Left ventricle myocardium inferior (tissue), 1 donor: Measurements from ENCODE around the gene SH3RF1. TPM values are rescaled to one million over a fixed set of nuclear protein-coding genes. Genes with fewer than 3 reads are reported as not detected.

Experiments used
- DNase-seq: peaks from one replicate; pipeline ENCODE4 v3.0.0-alpha.2; 2020
- H3K27ac ChIP-seq: fragments of 200-600 bp; replicated peaks from 2 replicates; pipeline ENCODE4 v1.8.0; 2021
- H3K27me3 ChIP-seq: fragments of 200-600 bp; 2 replicates; pipeline ENCODE4 v1.8.0; 2021; ENCODE audit warnings: low read depth
- H3K36me3 ChIP-seq: fragments of 200-600 bp; 2 replicates; pipeline ENCODE4 v1.8.0; 2021
- H3K4me1 ChIP-seq: fragments of 200-600 bp; 2 replicates; pipeline ENCODE4 v1.8.0; 2021
- H3K4me3 ChIP-seq: fragments of 200-600 bp; 2 replicates; pipeline ENCODE4 v1.8.0; 2021; ENCODE audit warnings: mild to moderate bottlenecking, moderate library complexity
- H3K9me3 ChIP-seq: fragments of 200-600 bp; replicated peaks from 2 replicates; pipeline ENCODE4 v1.8.0; 2021
- intact Hi-C: fragments of 100-400 bp; cut with micrococcal nuclease; formaldehyde crosslinking; loops from one replicate; pipeline ENCODE4 v1.11.0; 2022
- total RNA-seq: library from RNA; stranded (reverse); fragmentation: NEBNext Ultra II Directional; extraction: Animal tissue kit (Norgen Biotek cat#: 25700); gene quantifications from one replicate; pipeline ENCODE4 v1.2.1, GENCODE V29; 2021
- TF ChIP-seq, protein P1 (sequence below): fragments of 200-600 bp; IDR thresholded peaks from 2 replicates; pipeline ENCODE4 v1.8.0; 2021; ENCODE audit warnings: antibody characterized with exemption, mild to moderate bottlenecking, borderline replicate concordance
- donor health status: DM: no; HTN: yes; CAD: no; lungs with severe emphysema.

SH3RF1 gene
- total RNA-seq, 1 donor from 2014 or later, result 8.8 TPM

DNA sequence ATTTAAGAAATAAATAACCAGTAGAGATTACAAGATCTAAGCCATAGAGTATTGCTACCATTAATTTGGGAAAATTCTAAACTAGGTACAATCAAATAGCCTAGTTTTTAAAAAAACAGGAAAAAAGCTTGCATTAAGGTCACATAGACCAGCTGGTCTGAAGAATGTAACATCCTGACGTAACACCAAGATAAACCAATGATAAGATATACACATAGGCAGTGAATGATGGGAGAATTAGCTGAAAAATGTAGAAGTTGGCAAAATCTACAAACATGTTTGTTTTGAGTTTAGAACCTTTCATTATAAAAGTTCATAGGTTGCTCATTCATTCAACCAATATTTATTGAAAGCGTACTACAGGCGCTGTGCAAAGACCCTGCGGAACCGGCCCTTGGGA lies 120.0 kb downstream of the SH3RF1 start:
- Histone ChIP-seq H3K9me3 (no peaks in the 10 kb centered on the region), H3K36me3 (peaks cover 19% of the 10 kb centered on the region), H3K4me1 (peaks cover 6% of the 10 kb centered on the region), H3K4me3 (no peak overlapping the region), H3K27ac (no peak overlapping the region), H3K27me3 (no peaks in the 10 kb centered on the region)
- intact Hi-C loops, result no loop called here
- TF ChIP-seq, protein P1, sequence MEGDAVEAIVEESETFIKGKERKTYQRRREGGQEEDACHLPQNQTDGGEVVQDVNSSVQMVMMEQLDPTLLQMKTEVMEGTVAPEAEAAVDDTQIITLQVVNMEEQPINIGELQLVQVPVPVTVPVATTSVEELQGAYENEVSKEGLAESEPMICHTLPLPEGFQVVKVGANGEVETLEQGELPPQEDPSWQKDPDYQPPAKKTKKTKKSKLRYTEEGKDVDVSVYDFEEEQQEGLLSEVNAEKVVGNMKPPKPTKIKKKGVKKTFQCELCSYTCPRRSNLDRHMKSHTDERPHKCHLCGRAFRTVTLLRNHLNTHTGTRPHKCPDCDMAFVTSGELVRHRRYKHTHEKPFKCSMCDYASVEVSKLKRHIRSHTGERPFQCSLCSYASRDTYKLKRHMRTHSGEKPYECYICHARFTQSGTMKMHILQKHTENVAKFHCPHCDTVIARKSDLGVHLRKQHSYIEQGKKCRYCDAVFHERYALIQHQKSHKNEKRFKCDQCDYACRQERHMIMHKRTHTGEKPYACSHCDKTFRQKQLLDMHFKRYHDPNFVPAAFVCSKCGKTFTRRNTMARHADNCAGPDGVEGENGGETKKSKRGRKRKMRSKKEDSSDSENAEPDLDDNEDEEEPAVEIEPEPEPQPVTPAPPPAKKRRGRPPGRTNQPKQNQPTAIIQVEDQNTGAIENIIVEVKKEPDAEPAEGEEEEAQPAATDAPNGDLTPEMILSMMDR, result no peak
- DNase-seq, result no peak

DNA sequence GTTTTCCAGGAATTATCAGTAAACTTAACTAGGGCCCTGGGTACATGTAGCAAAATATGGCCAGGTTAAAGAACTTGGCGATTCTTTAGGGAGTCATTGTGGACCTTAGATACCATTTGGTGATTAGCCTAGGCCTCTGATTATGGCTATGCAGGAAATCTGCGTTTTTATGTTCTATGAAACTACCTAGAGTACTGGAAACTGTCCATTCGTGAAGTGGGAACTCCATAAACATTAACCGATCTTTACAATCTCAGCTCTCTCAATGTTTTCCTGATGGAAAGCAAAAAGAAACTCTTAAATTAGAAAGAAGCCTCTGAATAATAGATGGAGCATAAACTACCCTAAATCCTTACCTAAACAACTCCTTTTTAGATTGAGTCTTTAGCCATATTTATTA lies 121.9 kb downstream of the SH3RF1 start:
- TF ChIP-seq, protein P1, result no peak
- H3K27ac ChIP-seq, result peak overlapping the region; percentile 45
- no peak for DNase-seq
- H3K36me3 ChIP-seq, result peaks cover 3% of the 10 kb centered on the region
- H3K4me3 ChIP-seq, result no peak overlapping the region
- H3K4me1 ChIP-seq, result peaks cover 6% of the 10 kb centered on the region
- intact Hi-C loops, result no loop called here
- H3K9me3 ChIP-seq, result no peaks in the 10 kb centered on the region
- H3K27me3 ChIP-seq, result no peaks in the 10 kb centered on the region

DNA sequence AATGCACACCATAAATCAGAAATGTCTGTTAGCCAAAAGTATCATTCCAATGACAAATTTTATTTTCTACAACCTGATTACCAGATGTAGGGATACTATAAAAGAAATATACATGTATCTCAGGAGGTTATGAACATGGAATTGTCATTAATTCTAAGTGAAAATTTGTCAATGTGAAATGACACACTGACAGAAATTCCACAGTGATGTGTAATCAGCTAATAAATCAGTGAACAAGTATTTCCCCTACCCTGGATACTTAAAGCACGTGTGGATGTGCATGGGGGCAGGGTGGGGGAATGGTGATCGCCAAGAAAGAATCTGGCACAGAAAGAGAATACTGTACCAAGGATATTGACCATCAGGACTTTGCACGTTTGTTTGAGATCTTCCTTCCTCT lies 123.6 kb downstream of the SH3RF1 start:
- no peak for DNase-seq
- Histone ChIP-seq H3K4me3 (no peak overlapping the region), H3K27me3 (no peaks in the 10 kb centered on the region), H3K9me3 (no peaks in the 10 kb centered on the region), H3K4me1 (peaks cover 6% of the 10 kb centered on the region), H3K36me3 (peaks cover 3% of the 10 kb centered on the region), H3K27ac (no peak overlapping the region)
- TF ChIP-seq, protein P1, result no peak
- intact Hi-C loops, result no loop called here

DNA sequence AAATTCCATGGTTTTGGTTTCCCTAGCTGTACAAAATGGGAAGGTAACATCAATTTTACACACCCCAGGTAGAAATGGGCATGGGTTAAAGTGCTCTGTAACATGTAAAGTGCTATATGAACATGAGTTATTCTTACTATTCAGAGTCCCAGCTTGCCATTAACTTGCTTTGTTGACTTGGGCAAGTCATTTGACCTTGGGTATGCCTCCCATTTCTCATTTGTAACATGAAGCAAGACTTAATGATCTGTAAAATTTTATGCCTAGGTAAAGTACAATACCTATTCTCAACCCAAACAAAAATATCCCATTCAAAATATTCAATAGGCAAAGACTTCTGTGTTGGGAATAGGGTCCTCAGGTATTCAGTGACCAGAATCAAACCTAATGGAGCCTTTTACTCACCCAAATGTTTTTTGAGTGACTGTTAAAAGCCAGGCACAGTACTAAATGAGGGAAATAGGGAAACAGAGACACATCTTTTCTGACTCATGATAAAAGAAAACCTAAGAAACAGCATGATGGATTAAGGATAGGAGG lies 126.6 kb downstream of the SH3RF1 start:
- Histone ChIP-seq H3K27me3 (no peaks in the 10 kb centered on the region), H3K27ac (no peak overlapping the region), H3K4me1 (peaks cover 4% of the 10 kb centered on the region), H3K4me3 (no peak overlapping the region), H3K9me3 (no peaks in the 10 kb centered on the region), H3K36me3 (no peaks in the 10 kb centered on the region)
- TF ChIP-seq, protein P1, result no peak
- DNase-seq, result no peak
- intact Hi-C loops, result no loop called here

DNA sequence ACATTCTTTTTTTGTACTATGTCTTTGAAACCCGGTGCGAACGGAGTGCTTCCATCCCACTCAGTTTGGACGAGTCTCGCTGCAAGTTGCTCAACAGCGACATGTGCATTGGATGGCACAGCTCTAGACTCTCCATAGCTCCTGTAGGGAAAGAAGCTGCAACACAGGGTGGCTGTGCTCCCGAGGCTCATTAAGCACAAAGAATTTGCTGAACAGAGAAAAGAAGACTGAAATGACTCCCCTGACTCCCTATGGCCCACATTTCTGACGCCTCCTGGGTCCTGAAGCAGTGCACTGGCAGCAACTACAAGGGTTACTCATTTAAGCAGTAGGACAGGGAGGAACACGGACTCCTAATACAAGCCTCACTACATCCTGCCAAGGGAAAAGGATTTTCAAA lies 127.4 kb downstream of the SH3RF1 start:
- TF ChIP-seq, protein P1, result no peak
- no peaks in the 10 kb centered on the region for H3K9me3 ChIP-seq
- no peak for DNase-seq
- intact Hi-C loops, result no loop called here
- H3K36me3 ChIP-seq, result no peaks in the 10 kb centered on the region
- H3K27me3 ChIP-seq, result no peaks in the 10 kb centered on the region
- no peak overlapping the region for H3K27ac ChIP-seq
- H3K4me3 ChIP-seq, result no peak overlapping the region
- peaks cover 9% of the 10 kb centered on the region for H3K4me1 ChIP-seq

DNA sequence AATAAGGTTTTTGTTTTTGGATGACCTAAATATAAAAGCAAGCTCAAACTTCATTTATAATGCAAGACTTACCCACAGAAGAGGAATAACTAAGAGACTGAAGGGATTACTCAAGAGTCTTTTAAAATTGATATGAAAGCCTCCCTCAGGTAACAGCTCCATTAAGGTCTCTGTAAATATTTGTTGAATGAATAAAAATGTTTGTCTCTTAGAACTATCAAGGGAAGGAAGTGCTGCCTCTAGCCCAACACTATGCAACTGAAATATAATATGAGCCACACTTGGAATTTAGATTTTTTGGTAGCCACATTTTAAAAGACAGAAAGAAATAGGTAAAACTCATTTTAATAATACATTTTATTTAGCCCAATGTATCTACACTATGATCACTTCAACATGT lies 127.8 kb downstream of the SH3RF1 start:
- no peaks in the 10 kb centered on the region for H3K9me3 ChIP-seq
- DNase-seq, result no peak
- no peaks in the 10 kb centered on the region for H3K27me3 ChIP-seq
- H3K36me3 ChIP-seq, result no peaks in the 10 kb centered on the region
- TF ChIP-seq, protein P1, result no peak
- H3K27ac ChIP-seq, result no peak overlapping the region
- peaks cover 13% of the 10 kb centered on the region for H3K4me1 ChIP-seq
- intact Hi-C loops, result no loop called here
- H3K4me3 ChIP-seq, result no peak overlapping the region
